HepG2 (cell line): ENCODE measurements around the gene WNK2. TPM values are rescaled to one million over a fixed set of nuclear protein-coding genes. Genes with fewer than 3 reads are reported as not detected.

ENCODE experiments used
- DRAP1 ChIP-seq: IDR thresholded peaks from 2 replicates; pipeline ENCODE4 v1.6.1; 2016; ENCODE audit warnings: missing genetic modification reagents, missing compliant biosample characterization
- HNRNPL ChIP-seq: fragments of 200-400 bp; formaldehyde crosslinking; IDR thresholded peaks from 2 replicates; pipeline ENCODE4 v1.6.1; 2017; ENCODE audit warnings: mild to moderate bottlenecking, low read depth, low read length
- HOXA3 ChIP-seq: sonication (generic); formaldehyde crosslinking; IDR thresholded peaks from 2 replicates; pipeline ENCODE4 v1.5.0; 2020; ENCODE audit warnings: missing genetic modification reagents
- NONO ChIP-seq, 2 experiments: fragments of 450-650 bp in 1 of 2; sonication (generic) in 1 of 2; formaldehyde crosslinking in 1 of 2; IDR thresholded peaks in 1 of 2; conservative IDR thresholded peaks in 1 of 2; 2 replicates each; pipeline versions ENCODE4 v1.6.1 to v1.8.0; 2017 to 2022; ENCODE audit warnings: mild to moderate bottlenecking in 1 of 2, missing genetic modification reagents in 1 of 2, moderate library complexity in 1 of 2
- NR2F6 ChIP-seq, 2 experiments: IDR thresholded peaks; 2 replicates each; pipeline ENCODE4 v1.6.1; 2016; ENCODE audit warnings: antibody characterized with exemption in 1 of 2, mild to moderate bottlenecking in 1 of 2
- RXRA ChIP-seq: sonication (generic); formaldehyde crosslinking; IDR thresholded peaks from 2 replicates; pipeline ENCODE4 v1.5.1; 2020; ENCODE audit warnings: missing genetic modification reagents
- TEAD3 ChIP-seq: optimal IDR thresholded peaks from 2 replicates; pipeline ENCODE3; 2016; ENCODE audit warnings: borderline replicate concordance
- ZBTB26 ChIP-seq: IDR thresholded peaks from 2 replicates; pipeline ENCODE4 v1.6.1; 2016; ENCODE audit warnings: missing compliant biosample characterization, missing genetic modification reagents, borderline replicate concordance
- ZBTB33 ChIP-seq: sonication (generic); formaldehyde crosslinking; IDR thresholded peaks from 2 replicates; pipeline ENCODE4 v1.4.0; 2020; ENCODE audit warnings: missing genetic modification reagents
- ZFY ChIP-seq: sonication (generic); formaldehyde crosslinking; IDR thresholded peaks from 2 replicates; pipeline ENCODE4 v1.4.0; 2020; ENCODE audit warnings: missing genetic modification reagents
- ZMYM3 ChIP-seq: sonication (generic); formaldehyde crosslinking; IDR thresholded peaks from 2 replicates; pipeline ENCODE4 v1.5.1; 2020; ENCODE audit warnings: mild to moderate bottlenecking, missing genetic modification reagents
- ZNF207 ChIP-seq: fragments of 450-650 bp; IDR thresholded peaks from 2 replicates; pipeline ENCODE4 v1.6.1; 2016; ENCODE audit warnings: antibody characterized with exemption, borderline replicate concordance
- ZNF33B ChIP-seq: sonication (generic); formaldehyde crosslinking; IDR thresholded peaks from 2 replicates; pipeline ENCODE4 v1.5.1; 2020; ENCODE audit warnings: mild to moderate bottlenecking, missing genetic modification reagents
- ZNF691 ChIP-seq: sonication (generic); formaldehyde crosslinking; IDR thresholded peaks from 2 replicates; pipeline ENCODE4 v1.4.0; 2020; ENCODE audit warnings: missing genetic modification reagents, low read depth, mild to moderate bottlenecking, borderline replicate concordance
- ZNF749 ChIP-seq: sonication (generic); formaldehyde crosslinking; IDR thresholded peaks from 2 replicates; pipeline ENCODE4 v1.8.0; 2022; ENCODE audit warnings: mild to moderate bottlenecking, missing genetic modification reagents, moderate library complexity, borderline replicate concordance
- polyA plus RNA-seq, 8 experiments: library from polyadenylated mRNA; depleted of rRNA in 3 of 8; stranded (reverse) in 7 of 8; unstranded in 1 of 8; fragments of >200 nt; fragmentation: Illumina TruSeq in 4 of 8; extraction: Trizol in 4 of 8; gene quantifications; 2 replicates each; pipeline versions ENCODE4 v1.2.1 to v1.2.3, GENCODE V29; 2011 to 2016; ENCODE audit warnings: low read depth in 4 of 8, missing spikeins in 1 of 8, mixed read lengths in 1 of 8; ENCODE audit not compliant: insufficient read depth in 1 of 8
- total RNA-seq, 5 experiments: library from RNA; depleted of rRNA; stranded (reverse); fragments of >200 nt; fragmentation: Illumina TruSeq; extraction: Trizol; gene quantifications; 2 replicates each; pipeline ENCODE4 v1.2.3, GENCODE V29; 2016; ENCODE audit warnings: low read depth in 1 of 5
- TF ChIP-seq, protein P1 (sequence below): sonication (generic); formaldehyde crosslinking; IDR thresholded peaks from 2 replicates; pipeline ENCODE4 v1.5.1; 2020; ENCODE audit warnings: mild to moderate bottlenecking, missing genetic modification reagents, moderate library complexity

The WNK2 gene
- total and polyA plus RNA-seq, 2 of the 13 experiments (the other 11 are each of a cell fraction or from before 2014, with no cell fraction given) = 10.5 to 12.0 TPM

DNA sequence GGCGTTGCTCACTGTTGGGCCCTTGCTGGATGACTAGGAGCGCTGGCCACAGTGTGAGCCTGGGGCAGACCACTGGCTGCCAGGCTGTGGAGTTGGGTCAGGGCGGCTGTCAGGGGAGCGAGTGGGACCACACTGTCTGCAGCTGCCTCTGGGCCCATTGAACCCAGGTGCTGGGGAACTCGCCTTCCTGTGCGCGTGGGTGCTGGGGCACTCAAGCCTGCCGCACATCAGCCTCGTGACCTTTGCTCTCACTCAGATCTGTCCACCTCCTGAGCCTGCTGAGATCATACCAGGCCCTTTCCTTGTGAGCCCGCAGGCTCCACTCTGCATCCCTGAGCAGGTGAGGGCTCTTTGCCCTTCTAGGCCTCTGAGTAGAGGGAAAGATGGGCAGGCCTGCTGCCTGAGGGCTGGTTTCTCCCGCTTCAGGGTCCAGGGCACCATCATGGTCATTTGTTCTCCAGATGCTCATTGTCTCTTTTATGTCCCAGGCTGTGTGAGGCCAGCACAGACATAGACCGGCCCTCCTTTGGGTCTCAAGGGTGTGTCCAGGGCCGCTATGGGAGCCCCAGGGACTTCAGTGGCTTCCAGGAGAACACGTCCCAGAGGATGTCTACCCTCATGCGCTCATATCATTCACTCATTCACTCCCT, 26.5 kb downstream of the WNK2 start (continued):
- TF ChIP-seq ZBTB33 (CRISPR knock-in tag) (0 out of 2 replicates have a peak, but pooled peaks have one; percentile 25), NONO (IDR thresholded peaks at IDR 0.05) (no peak), NONO (CRISPR knock-in tag; conservative IDR thresholded peaks at IDR 0.05) (no peak), HOXA3 (peak; percentile 23; the same call in 1 of the 2 replicates), ZMYM3 (0 out of 2 replicates have a peak, but pooled peaks have one; percentile 16), ZFY (CRISPR knock-in tag) (peak; percentile 39; the same call in 1 of the 2 replicates), ZNF207 (no peak), RXRA (CRISPR knock-in tag) (0 out of 2 replicates have a peak, but pooled peaks have one; percentile 29), NR2F6 (IDR thresholded peaks at IDR 0.05) (no peak), NR2F6 (CRISPR knock-in tag; IDR thresholded peaks at IDR 0.05) (peak; percentile 67), HNRNPL (0 out of 2 replicates have a peak, but pooled peaks have one; percentile 29), ZNF33B (no peak), DRAP1 (CRISPR knock-in tag) (no peak), TEAD3 (peak; percentile 45), ZNF749 (CRISPR knock-in tag) (no peak), ZBTB26 (no peak), ZNF691 (CRISPR knock-in tag) (0 out of 2 replicates have a peak, but pooled peaks have one; percentile 18)
- TF ChIP-seq, protein P1, sequence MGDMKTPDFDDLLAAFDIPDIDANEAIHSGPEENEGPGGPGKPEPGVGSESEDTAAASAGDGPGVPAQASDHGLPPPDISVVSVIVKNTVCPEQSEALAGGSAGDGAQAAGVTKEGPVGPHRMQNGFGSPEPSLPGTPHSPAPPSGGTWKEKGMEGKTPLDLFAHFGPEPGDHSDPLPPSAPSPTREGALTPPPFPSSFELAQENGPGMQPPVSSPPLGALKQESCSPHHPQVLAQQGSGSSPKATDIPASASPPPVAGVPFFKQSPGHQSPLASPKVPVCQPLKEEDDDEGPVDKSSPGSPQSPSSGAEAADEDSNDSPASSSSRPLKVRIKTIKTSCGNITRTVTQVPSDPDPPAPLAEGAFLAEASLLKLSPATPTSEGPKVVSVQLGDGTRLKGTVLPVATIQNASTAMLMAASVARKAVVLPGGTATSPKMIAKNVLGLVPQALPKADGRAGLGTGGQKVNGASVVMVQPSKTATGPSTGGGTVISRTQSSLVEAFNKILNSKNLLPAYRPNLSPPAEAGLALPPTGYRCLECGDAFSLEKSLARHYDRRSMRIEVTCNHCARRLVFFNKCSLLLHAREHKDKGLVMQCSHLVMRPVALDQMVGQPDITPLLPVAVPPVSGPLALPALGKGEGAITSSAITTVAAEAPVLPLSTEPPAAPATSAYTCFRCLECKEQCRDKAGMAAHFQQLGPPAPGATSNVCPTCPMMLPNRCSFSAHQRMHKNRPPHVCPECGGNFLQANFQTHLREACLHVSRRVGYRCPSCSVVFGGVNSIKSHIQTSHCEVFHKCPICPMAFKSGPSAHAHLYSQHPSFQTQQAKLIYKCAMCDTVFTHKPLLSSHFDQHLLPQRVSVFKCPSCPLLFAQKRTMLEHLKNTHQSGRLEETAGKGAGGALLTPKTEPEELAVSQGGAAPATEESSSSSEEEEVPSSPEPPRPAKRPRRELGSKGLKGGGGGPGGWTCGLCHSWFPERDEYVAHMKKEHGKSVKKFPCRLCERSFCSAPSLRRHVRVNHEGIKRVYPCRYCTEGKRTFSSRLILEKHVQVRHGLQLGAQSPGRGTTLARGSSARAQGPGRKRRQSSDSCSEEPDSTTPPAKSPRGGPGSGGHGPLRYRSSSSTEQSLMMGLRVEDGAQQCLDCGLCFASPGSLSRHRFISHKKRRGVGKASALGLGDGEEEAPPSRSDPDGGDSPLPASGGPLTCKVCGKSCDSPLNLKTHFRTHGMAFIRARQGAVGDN (CRISPR knock-in tag) = peak; percentile 80
